HG02571 (cell line): ENCODE measurements around the gene OBI1.
A peak's percentile ranks its signal among the peaks of the same experiment; 100 is the strongest.

ENCODE experiments used
- ATAC-seq: cut with Tn5 transposase; IDR thresholded peaks from one replicate; pipeline ENCODE4 v1.9.1; 2021; ENCODE audit warnings: mild to moderate bottlenecking, moderate library complexity; ENCODE audit not compliant: unreplicated experiment

The OBI1 gene

GRCh38 chr13:78658630-78659449 lies at the start of gene OBI1:
Gene OBI1, minus strand, starts transcription at chr13:78659155. Its CDS starts 35 bp downstream, at chr13:78659120.
- ATAC-seq, result peak; percentile 82

- no peak for ATAC-seq
Observed at GRCh38 chr13:78701383-78701782, 42.4 kb upstream of the OBI1 start.

- ATAC-seq, result no peak
Observed at GRCh38 chr13:78700121-78700910, 41.4 kb upstream of the OBI1 start.

- ATAC-seq, result no peak
Observed at GRCh38 chr13:78689011-78689410, 30.1 kb upstream of the OBI1 start.

GRCh38 chr13:78686461-78686860 lies 27.5 kb upstream of the OBI1 start:
- ATAC-seq, result no peak

- no peak for ATAC-seq
Observed at GRCh38 chr13:78680576-78681350, 21.8 kb upstream of the OBI1 start.

GRCh38 chr13:78680115-78680561 lies 21.2 kb upstream of the OBI1 start:
- ATAC-seq, result no peak

- ATAC-seq, result no peak
Observed at GRCh38 chr13:78679329-78679728, 20.4 kb upstream of the OBI1 start.

- no peak for ATAC-seq
Observed at GRCh38 chr13:78675112-78675511, 16.2 kb upstream of the OBI1 start.

- ATAC-seq, result no peak
Observed at GRCh38 chr13:78674638-78675037, 15.7 kb upstream of the OBI1 start.

GRCh38 chr13:78662467-78662866 lies 3.5 kb upstream of the OBI1 start:
- no peak for ATAC-seq

- no peak for ATAC-seq
Observed at GRCh38 chr13:78660495-78660857, 1.5 kb upstream of the OBI1 start.

GRCh38 chr13:78659732-78660494 lies 958 bp upstream of the OBI1 start:
- ATAC-seq, result no peak

GRCh38 chr13:78659450-78659730 lies 435 bp upstream of the OBI1 start:
- peak; percentile 13 for ATAC-seq

GRCh38 chr13:78657699-78658629 lies 991 bp downstream of the OBI1 start:
- peak; percentile 35 for ATAC-seq

GRCh38 chr13:78655906-78656305 lies 3.0 kb downstream of the OBI1 start:
- no peak for ATAC-seq

- no peak for ATAC-seq
Observed at GRCh38 chr13:78655007-78655406, 3.9 kb downstream of the OBI1 start.

- no peak for ATAC-seq
Observed at GRCh38 chr13:78652651-78653050, 6.3 kb downstream of the OBI1 start.

GRCh38 chr13:78650717-78651083 lies 8.3 kb downstream of the OBI1 start:
- no peak for ATAC-seq
